ENCODE data around the gene CADPS. TPM values are rescaled to one million over a fixed set of nuclear protein-coding genes. Genes with fewer than 3 reads are reported as not detected.

CADPS gene
- total and polyA plus RNA-seq, 8 donors = 16.1 to 112 (median 26.0) TPM

- no peaks in the 10 kb centered on the region for H3K4me1 ChIP-seq
- TF ChIP-seq CTCF (IDR thresholded peaks at IDR 0.05) = no peak
- DNase-seq = no peak
- no peak for FAIRE-seq
- no peaks in the 10 kb centered on the region for H3K9me3 ChIP-seq
- H3K36me3 ChIP-seq = no peaks in the 10 kb centered on the region
- WGBS, 2 donors = 73 to 79% methylated on average over 2 of the region's 2 CpGs
- no peaks in the 10 kb centered on the region for H3K27me3 ChIP-seq
- H3K27ac ChIP-seq = no peak overlapping the region
- H3K4me3 ChIP-seq = no peak overlapping the region
- intact Hi-C loops (cut with DNase I) = no loop called here
- ATAC-seq = no peak
Measured at GRCh38 chr3:62406945-62407344, 468.3 kb downstream of the CADPS start.

- intact Hi-C loops (cut with DNase I) = no loop called here
- TF ChIP-seq CTCF (IDR thresholded peaks at IDR 0.05) = no peak
- H3K27me3 ChIP-seq = no peaks in the 10 kb centered on the region
- no peaks in the 10 kb centered on the region for H3K4me1 ChIP-seq
- FAIRE-seq = no peak
- no peak for DNase-seq
- no peak for ATAC-seq
- no peaks in the 10 kb centered on the region for H3K9me3 ChIP-seq
- 80 to 89% methylated on average over 6 of the region's 6 CpGs for WGBS, 2 donors
- H3K4me3 ChIP-seq = no peak overlapping the region
- no peaks in the 10 kb centered on the region for H3K36me3 ChIP-seq
- H3K27ac ChIP-seq = no peak overlapping the region
Measured at GRCh38 chr3:62405566-62405965, 469.6 kb downstream of the CADPS start.

- 83 to 95% methylated on average over 6 of the region's 6 CpGs for WGBS, 2 donors
- no peaks in the 10 kb centered on the region for H3K36me3 ChIP-seq
- H3K27me3 ChIP-seq = no peaks in the 10 kb centered on the region
- intact Hi-C loops (cut with DNase I) = no loop called here
- DNase-seq (no peak), ATAC-seq (no peak), FAIRE-seq (no peak)
- no peaks in the 10 kb centered on the region for H3K9me3 ChIP-seq
- no peaks in the 10 kb centered on the region for H3K4me1 ChIP-seq
- no peak overlapping the region for H3K4me3 ChIP-seq
- no peak overlapping the region for H3K27ac ChIP-seq
- TF ChIP-seq CTCF (IDR thresholded peaks at IDR 0.05) = no peak
Measured at GRCh38 chr3:62405135-62405534, 470.1 kb downstream of the CADPS start.

GRCh38 chr3:62404321-62404720 is 470.9 kb downstream of the CADPS start:
- no peak overlapping the region for H3K4me3 ChIP-seq
- no peak for DNase-seq
- H3K4me1 ChIP-seq = no peaks in the 10 kb centered on the region
- intact Hi-C loops (cut with DNase I) = no loop called here
- WGBS, 2 donors = 74 to 84% methylated on average over 8 of the region's 8 CpGs
- no peaks in the 10 kb centered on the region for H3K36me3 ChIP-seq
- ATAC-seq = no peak
- TF ChIP-seq CTCF (IDR thresholded peaks at IDR 0.05) = no peak
- H3K9me3 ChIP-seq = no peaks in the 10 kb centered on the region
- H3K27me3 ChIP-seq = no peaks in the 10 kb centered on the region
- no peak overlapping the region for H3K27ac ChIP-seq
- no peak for FAIRE-seq

GRCh38 chr3:62403765-62404164 is 471.5 kb downstream of the CADPS start:
- FAIRE-seq = no peak
- Histone ChIP-seq H3K4me3 (no peak overlapping the region), H3K27me3 (no peaks in the 10 kb centered on the region), H3K9me3 (no peaks in the 10 kb centered on the region), H3K4me1 (no peaks in the 10 kb centered on the region), H3K27ac (no peak overlapping the region), H3K36me3 (no peaks in the 10 kb centered on the region)
- intact Hi-C loops (cut with DNase I) = no loop called here
- DNase-seq = no peak
- TF ChIP-seq CTCF (IDR thresholded peaks at IDR 0.05) = no peak
- 79 to 88% methylated on average over 3 of the region's 3 CpGs for WGBS, 2 donors
- ATAC-seq = no peak
